ENCODE results near the gene ZNF268.

Gene ZNF268

GRCh38 chr12:133220521-133220920 lies 39.2 kb downstream of the ZNF268 start:
- H3K4me3 ChIP-seq (ENCODE audit: low read depth, low read length) = no peak overlapping the region
- H3K4me1 ChIP-seq (ENCODE audit: control insufficient read depth, insufficient read depth, low read length) = no peaks in the 10 kb centered on the region
- no peak overlapping the region for H3K27ac ChIP-seq (ENCODE audit: extremely low read depth, low read depth, low read length)
- H3K9me3 ChIP-seq (ENCODE audit: control insufficient read depth, insufficient read depth, low read depth, low read length) = peaks cover 2% of the 10 kb centered on the region
- ChIA-PET POLR2A (no interaction called here), CTCF (no interaction called here)
- no peaks in the 10 kb centered on the region for H3K36me3 ChIP-seq (ENCODE audit: control insufficient read depth in 2 of 2, insufficient read depth in 1 of 2, low read length in 2 of 2)
- TF ChIP-seq ZNF747 (tag by site-specific recombination; IDR thresholded peaks at IDR 0.05) (no peak), SCRT2 (tag by site-specific recombination; IDR thresholded peaks at IDR 0.05) (no peak), OVOL3 (tag by site-specific recombination; IDR thresholded peaks at IDR 0.05) (no peak), TRIM28 (IDR thresholded peaks at IDR 0.05; ENCODE audit: borderline replicate concordance, low read length) (no peak), KLF17 (tag by site-specific recombination; IDR thresholded peaks at IDR 0.05) (no peak), HIC1 (tag by site-specific recombination; IDR thresholded peaks at IDR 0.05) (no peak), ZNF677 (tag by site-specific recombination; IDR thresholded peaks at IDR 0.05) (no peak), KLF9 (tag by site-specific recombination; IDR thresholded peaks at IDR 0.05; ENCODE audit: low read depth) (no peak), ZNF530 (tag by site-specific recombination; IDR thresholded peaks at IDR 0.05; ENCODE audit: low read depth) (no peak), ZNF114 (tag by site-specific recombination; IDR thresholded peaks at IDR 0.05) (no peak), ZNF280C (tag by site-specific recombination; IDR thresholded peaks at IDR 0.05) (no peak), GFI1B (tag by site-specific recombination; IDR thresholded peaks at IDR 0.05) (no peak), ZNF18 (tag by site-specific recombination; IDR thresholded peaks at IDR 0.05) (no peak), ZNF514 (tag by site-specific recombination; IDR thresholded peaks at IDR 0.05) (no peak), GLIS1 (tag by site-specific recombination; IDR thresholded peaks at IDR 0.05) (no peak), ZNF501 (tag by site-specific recombination; IDR thresholded peaks at IDR 0.05) (no peak), BCL11B (tag by site-specific recombination; IDR thresholded peaks at IDR 0.05; ENCODE audit: low read depth) (no peak)

GRCh38 chr12:133221241-133221640 lies 39.9 kb downstream of the ZNF268 start:
- Histone ChIP-seq H3K9me3 (ENCODE audit: control insufficient read depth, insufficient read depth, low read depth, low read length) (peaks cover 2% of the 10 kb centered on the region), H3K36me3 (ENCODE audit: control insufficient read depth in 2 of 2, insufficient read depth in 1 of 2, low read length in 2 of 2) (no peaks in the 10 kb centered on the region), H3K4me3 (ENCODE audit: low read depth, low read length) (no peak overlapping the region), H3K4me1 (ENCODE audit: control insufficient read depth, insufficient read depth, low read length) (no peaks in the 10 kb centered on the region), H3K27ac (ENCODE audit: extremely low read depth, low read depth, low read length) (no peak overlapping the region)
- POLR2A ChIA-PET = no interaction called here
- CTCF ChIA-PET = no interaction called here
- TF ChIP-seq BCL11A (tag by site-specific recombination; IDR thresholded peaks at IDR 0.05; ENCODE audit: low read depth) (no peak), GLIS1 (tag by site-specific recombination; IDR thresholded peaks at IDR 0.05) (no peak), ZNF549 (tag by site-specific recombination; IDR thresholded peaks at IDR 0.05) (no peak), YY1 (tag by site-specific recombination; IDR thresholded peaks at IDR 0.05) (no peak), ZSCAN5A (tag by site-specific recombination; IDR thresholded peaks at IDR 0.05) (no peak), ZNF629 (tag by site-specific recombination; IDR thresholded peaks at IDR 0.05) (no peak), ZNF621 (tag by site-specific recombination; IDR thresholded peaks at IDR 0.05) (no peak), ZNF501 (tag by site-specific recombination; IDR thresholded peaks at IDR 0.05) (no peak), GFI1B (tag by site-specific recombination; IDR thresholded peaks at IDR 0.05) (no peak), ZNF16 (tag by site-specific recombination; IDR thresholded peaks at IDR 0.05; ENCODE audit: low read depth) (no peak), HOXD13 (CRISPR knock-in tag; IDR thresholded peaks at IDR 0.05; ENCODE audit: borderline replicate concordance) (no peak), ZNF18 (tag by site-specific recombination; IDR thresholded peaks at IDR 0.05) (no peak)

All from HEK293 (cell line).